Spleen (tissue), 11 donors: ENCODE data around the gene OBSCN. TPM values are rescaled to one million over a fixed set of nuclear protein-coding genes. Genes with fewer than 3 reads are reported as not detected.

ENCODE experiments used
- DNase-seq: peaks from one replicate; pipeline ENCODE4 v3.0.0-alpha.2; 2020
- H3K27ac ChIP-seq, 8 donors: fragments of 200-600 bp; sonication (generic) in 7 of 8; 1 replicate in 4 of 8; 2 replicates in 4 of 8; pipeline versions ENCODE4 v1.5.0 to v1.8.0; 2016 to 2021; ENCODE audit warnings: inconsistent platforms in 4 of 8, mild to moderate bottlenecking in 4 of 8, moderate library complexity in 1 of 8
- H3K27me3 ChIP-seq, 7 donors: fragments of 200-600 bp; sonication (generic) in 6 of 7; replicated peaks in 1 of 7; 1 replicate in 4 of 7; 2 replicates in 3 of 7; pipeline versions ENCODE4 v1.5.0 to v1.8.0; 2016 to 2021; ENCODE audit warnings: inconsistent platforms in 3 of 7, mild to moderate bottlenecking in 1 of 7
- H3K36me3 ChIP-seq, 6 donors: fragments of 200-600 bp; sonication (generic) in 5 of 6; 1 replicate in 4 of 6; 2 replicates in 2 of 6; pipeline versions ENCODE4 v1.5.0 to v1.8.0; 2016 to 2021; ENCODE audit warnings: inconsistent platforms in 2 of 6
- H3K4me1 ChIP-seq, 6 donors: fragments of 200-600 bp; sonication (generic) in 5 of 6; 1 replicate in 3 of 6; 2 replicates in 3 of 6; pipeline versions ENCODE4 v1.5.0 to v1.8.0; 2016 to 2021; ENCODE audit warnings: inconsistent platforms in 3 of 6
- H3K4me3 ChIP-seq, 8 donors: fragments of 200-600 bp; sonication (generic) in 7 of 8; 1 replicate in 4 of 8; 2 replicates in 4 of 8; pipeline versions ENCODE4 v1.5.0 to v1.8.0; 2016 to 2021; ENCODE audit warnings: inconsistent platforms in 4 of 8, mild to moderate bottlenecking in 4 of 8, moderate library complexity in 2 of 8
- H3K9me3 ChIP-seq, 8 donors: fragments of 200-600 bp; sonication (generic) in 7 of 8; 1 replicate in 4 of 8; 2 replicates in 4 of 8; pipeline versions ENCODE4 v1.5.0 to v1.8.0; 2016 to 2021; ENCODE audit warnings: inconsistent platforms in 4 of 8
- CTCF ChIP-seq, 11 experiments: fragments of 200-600 bp in 7 of 11; fragments of 450-650 bp in 4 of 11; sonication (generic) in 4 of 11; IDR thresholded peaks in 8 of 11; conservative IDR thresholded peaks in 3 of 11; 1 replicate in 7 of 11; 2 replicates in 4 of 11; pipeline versions ENCODE4 v1.4.0 to v1.8.0; 2016 to 2021; ENCODE audit warnings: antibody characterized with exemption in 11 of 11, inconsistent platforms in 4 of 11, mild to moderate bottlenecking in 1 of 11
- POLR2A ChIP-seq, 3 donors: fragments of 450-650 bp; IDR thresholded peaks; one replicate each; pipeline ENCODE4 v1.5.1; 2017; ENCODE audit warnings: antibody characterized with exemption in 3 of 3, mild to moderate bottlenecking in 1 of 3
- POLR2AphosphoS5 ChIP-seq, 3 donors: sonication (generic); formaldehyde crosslinking; IDR thresholded peaks; one replicate each; pipeline ENCODE4 v1.5.1; 2017; ENCODE audit warnings: antibody characterized with exemption in 3 of 3
- WGBS, 5 donors: extraction: QIAGEN DNeasy Blood & Tissue Kit in 3 of 5; methylation state at CpG; one replicate each; pipeline versions ENCODE4 v1.1.5 to v1.1.7; 2013 to 2018; 5-methylcytosine and 5-hydroxymethylcytosine counted together
- intact Hi-C: fragments of 100-400 bp; cut with DNase I; formaldehyde crosslinking; loops from one replicate; pipeline ENCODE4 v1.15.0; 2023; ENCODE audit warnings: low total_unique reads
- polyA plus RNA-seq, 3 donors: library from polyadenylated mRNA; stranded (reverse); fragments of 200-250 nt; gene quantifications; one replicate each; pipeline ENCODE4 v1.2.1, GENCODE V29; 2013
- total RNA-seq, 7 donors: library from RNA; depleted of rRNA in 3 of 7; stranded (reverse); fragments of >200 nt in 3 of 7; fragmentation: NEBNext Ultra II Directional in 4 of 7; extraction: Animal tissue kit (Norgen Biotek cat#: 25700) in 4 of 7; gene quantifications; one replicate each; pipeline versions ENCODE4 v1.1.0 to v1.2.1, GENCODE V29; 2016 to 2021
- donor health status: healthy with polysubstance abuse.
- donor health status: DM: no; HTN: no; CAD: no; lungs with moderate emphysema.
- donor health status: DM: no; HTN: no; CAD: no.
- donor health status: Bipolar disorder and iron deficiency.
- donor health status: healthy.
- donor health status: DM: no; HTN: no; CAD: no.
- donor health status: DM: yes; HTN: yes; CAD: no.

Gene OBSCN
- total and polyA plus RNA-seq, 10 donors, result 12.6 to 71.7 (median 41.9) TPM

- H3K27me3 ChIP-seq, result peaks cover 0 to 17% (median 5%) of the 10 kb centered on the region in 7 donors
- WGBS, 5 donors, result 76 to 94% (median 83%) methylated on average over 2 of the region's 2 CpGs
- intact Hi-C loops, result no loop called here
- DNase-seq, result no peak
- H3K36me3 ChIP-seq, result no peaks in the 10 kb centered on the region
- H3K9me3 ChIP-seq, result no peaks in the 10 kb centered on the region
- H3K27ac ChIP-seq, result no peak overlapping the region
- peaks cover 7 to 13% (median 9%) of the 10 kb centered on the region in 6 donors for H3K4me1 ChIP-seq
- TF ChIP-seq POLR2AphosphoS5 (IDR thresholded peaks at IDR 0.05) (no peak), POLR2A (IDR thresholded peaks at IDR 0.05) (no peak), CTCF (IDR thresholded peaks at IDR 0.05 in 8 of 11, conservative IDR thresholded peaks at IDR 0.05 in 3 of 11) (no peak)
- no peak overlapping the region for H3K4me3 ChIP-seq
Measured at GRCh38 chr1:228383773-228384172, 175.9 kb downstream of the OBSCN start.

GRCh38 chr1:228385232-228385631 lies 177.4 kb downstream of the OBSCN start:
- Histone ChIP-seq H3K4me3 (no peak overlapping the region), H3K9me3 (no peaks in the 10 kb centered on the region), H3K27ac (no peak overlapping the region), H3K4me1 (no peaks in the 10 kb centered on the region), H3K36me3 (no peaks in the 10 kb centered on the region), H3K27me3 (peaks cover 0 to 3% (median 0%) of the 10 kb centered on the region in 7 donors)
- DNase-seq, result no peak
- TF ChIP-seq CTCF (IDR thresholded peaks at IDR 0.05 in 8 of 11, conservative IDR thresholded peaks at IDR 0.05 in 3 of 11) (no peak), POLR2AphosphoS5 (IDR thresholded peaks at IDR 0.05) (no peak), POLR2A (IDR thresholded peaks at IDR 0.05) (no peak)
- intact Hi-C loops, result no loop called here

- Histone ChIP-seq H3K27ac (no peak overlapping the region), H3K4me3 (no peak overlapping the region), H3K9me3 (no peaks in the 10 kb centered on the region), H3K36me3 (peaks cover 0 to 10% (median 0%) of the 10 kb centered on the region in 6 donors), H3K4me1 (no peaks in the 10 kb centered on the region), H3K27me3 (no peaks in the 10 kb centered on the region)
- DNase-seq, result no peak
- TF ChIP-seq CTCF (IDR thresholded peaks at IDR 0.05 in 8 of 11, conservative IDR thresholded peaks at IDR 0.05 in 3 of 11), result no peak
- TF ChIP-seq POLR2AphosphoS5 (IDR thresholded peaks at IDR 0.05), result no peak
- TF ChIP-seq POLR2A (IDR thresholded peaks at IDR 0.05), result no peak
- intact Hi-C loops, result no loop called here
Measured at GRCh38 chr1:228387321-228387720, 179.5 kb downstream of the OBSCN start.

GRCh38 chr1:228390649-228391048 lies 182.8 kb downstream of the OBSCN start:
- Histone ChIP-seq H3K36me3 (peaks cover 0 to 44% (median 23%) of the 10 kb centered on the region in 6 donors), H3K4me3 (no peak overlapping the region), H3K4me1 (peaks cover 0 to 22% (median 8%) of the 10 kb centered on the region in 6 donors), H3K27ac (no peak overlapping the region), H3K27me3 (no peaks in the 10 kb centered on the region), H3K9me3 (no peaks in the 10 kb centered on the region)
- no peak for TF ChIP-seq CTCF (IDR thresholded peaks at IDR 0.05 in 8 of 11, conservative IDR thresholded peaks at IDR 0.05 in 3 of 11)
- intact Hi-C loops, result no loop called here
- WGBS, 5 donors, result 87 to 93% (median 92%) methylated on average over 10 of the region's 10 CpGs
- peak; percentile 34 for DNase-seq
